Activated naive CD8-positive, alpha-beta T cell treated with anti-CD3 and anti-CD28 coated beads, Interleukin-2, amount 50 U/mL, for 24 hours (primary cell): ENCODE data around the gene RAB22A.
"Not testable (repeated sequence)": the region's sequence is repeated elsewhere in the genome, so short reads cannot be mapped to it uniquely, and the experiment has no call there.

Experiments used
- ATAC-seq: fragments of 150-1000 bp; cut with Tn5 transposase; one replicate; pipeline ENCODE4 v1.10.0; 2021
- DNase-seq: peaks from one replicate; pipeline ENCODE4 v3.0.0; 2021
- H3K27ac Mint-ChIP-seq: one replicate; pipeline ENCODE4 v1.8.0; 2021; ENCODE audit warnings: mild to moderate bottlenecking, mixed read lengths
- H3K27me3 Mint-ChIP-seq: one replicate; pipeline ENCODE4 v1.8.0; 2021; ENCODE audit warnings: mixed read lengths
- H3K36me3 Mint-ChIP-seq: one replicate; pipeline ENCODE4 v1.8.0; 2021; ENCODE audit warnings: low read depth, mixed read lengths
- H3K4me1 Mint-ChIP-seq: one replicate; pipeline ENCODE4 v1.8.0; 2021; ENCODE audit warnings: mixed read lengths
- H3K4me3 Mint-ChIP-seq: one replicate; pipeline ENCODE4 v1.8.0; 2021; ENCODE audit warnings: mild to moderate bottlenecking, moderate library complexity, mixed read lengths
- H3K9me3 Mint-ChIP-seq: one replicate; pipeline ENCODE4 v1.8.0; 2021; ENCODE audit warnings: mixed read lengths

RAB22A gene

GRCh38 chr20:58395604-58396003, 86.1 kb downstream of the RAB22A start:
- Mint-ChIP-seq H3K4me1 (peaks cover 85% of the 10 kb centered on the region), H3K4me3 (no peak overlapping the region), H3K27me3 (no peaks in the 10 kb centered on the region), H3K36me3 (peaks cover 59% of the 10 kb centered on the region), H3K9me3 (no peaks in the 10 kb centered on the region), H3K27ac (no peak overlapping the region)
- DNase-seq (no peak), ATAC-seq (no peak)

DNA sequence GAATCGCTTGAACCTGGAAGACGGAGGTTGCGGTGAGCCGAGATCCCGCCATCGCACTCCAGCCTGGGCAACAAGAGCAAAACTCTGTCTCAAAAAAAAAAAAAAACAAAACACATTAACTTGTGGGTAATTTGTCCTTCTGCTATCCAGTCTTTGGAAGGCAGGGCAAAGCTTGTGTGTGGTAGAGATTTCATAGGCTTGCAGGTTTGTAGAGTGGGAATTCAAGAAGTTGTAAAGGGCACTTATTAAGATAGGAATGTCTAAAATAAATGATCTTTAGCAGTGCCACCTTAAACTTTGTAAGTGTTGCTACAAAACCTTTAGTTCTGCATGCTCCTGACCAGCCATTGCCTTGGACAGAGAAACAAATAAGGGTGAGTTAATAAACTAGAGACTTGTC, 87.9 kb downstream of the RAB22A start:
- Mint-ChIP-seq H3K36me3 (peaks cover 44% of the 10 kb centered on the region), H3K27me3 (no peaks in the 10 kb centered on the region), H3K4me3 (no peak overlapping the region), H3K27ac (no peak overlapping the region), H3K9me3 (no peaks in the 10 kb centered on the region), H3K4me1 (peaks cover 70% of the 10 kb centered on the region)
- DNase-seq (no peak), ATAC-seq (no peak)

DNA sequence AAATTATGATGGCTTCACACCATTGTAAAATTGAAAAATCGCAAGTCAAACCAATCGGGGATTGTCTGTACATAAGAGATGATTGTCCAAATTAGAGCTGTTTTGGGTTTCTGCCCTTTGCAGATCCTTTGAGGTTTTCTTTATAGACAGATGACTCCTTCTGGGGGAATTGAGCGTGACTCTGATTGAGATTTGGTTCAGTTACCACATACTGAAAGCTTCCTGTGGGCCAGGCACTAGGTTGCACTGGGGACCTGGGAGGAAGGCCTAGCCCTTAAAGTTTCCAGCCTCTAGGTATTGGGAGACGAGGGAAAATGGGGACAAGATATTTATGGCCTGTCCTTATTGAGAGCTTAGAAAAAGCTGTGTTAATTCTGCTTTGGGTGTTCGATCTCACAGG, 88.7 kb downstream of the RAB22A start:
- Mint-ChIP-seq H3K4me1 (peaks cover 65% of the 10 kb centered on the region), H3K27ac (peak overlapping the region; percentile 21), H3K4me3 (no peak overlapping the region), H3K36me3 (peaks cover 40% of the 10 kb centered on the region), H3K9me3 (no peaks in the 10 kb centered on the region), H3K27me3 (no peaks in the 10 kb centered on the region)
- peak; percentile 57 for ATAC-seq
- no peak for DNase-seq

DNA sequence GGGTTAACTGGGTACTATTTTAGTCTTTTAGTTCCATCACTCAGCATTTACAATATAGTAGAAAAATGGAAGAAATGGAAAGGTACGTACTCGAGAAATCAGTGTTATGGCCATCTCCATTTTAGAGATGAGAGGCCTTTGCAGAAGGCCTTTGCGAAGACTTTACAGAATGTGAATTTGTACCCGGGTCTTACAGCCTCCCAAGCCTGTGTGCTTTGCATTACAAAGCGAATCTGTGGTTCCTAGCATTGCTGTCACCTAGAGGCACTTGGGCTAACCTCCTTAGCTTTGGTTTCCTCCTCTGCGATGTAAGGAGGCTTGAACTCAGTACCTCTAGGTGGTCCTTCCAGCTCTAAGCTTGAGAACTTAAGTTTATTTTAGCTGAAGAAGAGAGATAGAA, 90.4 kb downstream of the RAB22A start:
- H3K36me3 Mint-ChIP-seq: peaks cover 28% of the 10 kb centered on the region
- H3K27ac Mint-ChIP-seq: no peak overlapping the region
- ATAC-seq (no peak), DNase-seq (no peak)
- H3K4me1 Mint-ChIP-seq: peaks cover 51% of the 10 kb centered on the region
- no peaks in the 10 kb centered on the region for H3K27me3 Mint-ChIP-seq
- H3K9me3 Mint-ChIP-seq: no peaks in the 10 kb centered on the region
- H3K4me3 Mint-ChIP-seq: no peak overlapping the region

GRCh38 chr20:58401162-58401561, 91.6 kb downstream of the RAB22A start:
- H3K4me3 Mint-ChIP-seq: no peak overlapping the region

DNA sequence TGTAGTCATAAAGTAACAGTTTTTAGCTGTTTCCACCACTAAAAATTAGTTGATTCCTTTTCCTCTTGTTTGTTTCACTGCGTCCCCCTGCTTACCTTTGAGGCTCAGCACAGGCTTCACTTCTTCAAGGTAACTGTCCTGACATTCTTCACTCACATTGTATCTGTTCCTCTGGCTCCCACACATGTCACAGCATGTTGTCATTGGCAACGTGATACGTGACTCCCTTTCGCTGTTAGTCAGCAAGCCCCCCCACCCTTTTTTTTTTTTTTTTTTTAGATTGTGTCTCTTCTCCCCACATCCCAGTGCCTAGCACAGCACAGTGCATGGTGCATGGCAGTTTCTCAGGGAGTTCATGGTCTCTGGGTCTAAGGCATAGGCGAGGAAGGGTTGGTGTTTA, 92.8 kb downstream of the RAB22A start:
- DNase-seq (no peak), ATAC-seq (peak; percentile 18)
- Mint-ChIP-seq H3K27me3 (no peaks in the 10 kb centered on the region), H3K4me3 (no peak overlapping the region), H3K9me3 (no peaks in the 10 kb centered on the region), H3K4me1 (peaks cover 29% of the 10 kb centered on the region), H3K27ac (no peak overlapping the region), H3K36me3 (peaks cover 27% of the 10 kb centered on the region)

More at GRCh38 chr20:58401162-58401561, 91.6 kb downstream of the RAB22A start:
- H3K36me3 Mint-ChIP-seq: peaks cover 28% of the 10 kb centered on the region
- no peaks in the 10 kb centered on the region for H3K9me3 Mint-ChIP-seq
- ATAC-seq: no peak
- no peak overlapping the region for H3K27ac Mint-ChIP-seq
- peaks cover 40% of the 10 kb centered on the region for H3K4me1 Mint-ChIP-seq
- DNase-seq: no peak
- no peaks in the 10 kb centered on the region for H3K27me3 Mint-ChIP-seq

GRCh38 chr20:58402827-58403226, 93.3 kb downstream of the RAB22A start:
- Mint-ChIP-seq H3K27ac (no peak overlapping the region), H3K27me3 (no peaks in the 10 kb centered on the region), H3K9me3 (no peaks in the 10 kb centered on the region), H3K4me3 (no peak overlapping the region), H3K36me3 (peaks cover 22% of the 10 kb centered on the region), H3K4me1 (peaks cover 30% of the 10 kb centered on the region)
- no peak for DNase-seq
- no peak for ATAC-seq

- no peak overlapping the region for H3K4me3 Mint-ChIP-seq
- H3K9me3 Mint-ChIP-seq: no peaks in the 10 kb centered on the region
- peaks cover 19% of the 10 kb centered on the region for H3K36me3 Mint-ChIP-seq
- H3K27me3 Mint-ChIP-seq: no peaks in the 10 kb centered on the region
- no peak for ATAC-seq
- peaks cover 30% of the 10 kb centered on the region for H3K4me1 Mint-ChIP-seq
- no peak for DNase-seq
- H3K27ac Mint-ChIP-seq: no peak overlapping the region
Observed at GRCh38 chr20:58403272-58403671, 93.8 kb downstream of the RAB22A start.

DNA sequence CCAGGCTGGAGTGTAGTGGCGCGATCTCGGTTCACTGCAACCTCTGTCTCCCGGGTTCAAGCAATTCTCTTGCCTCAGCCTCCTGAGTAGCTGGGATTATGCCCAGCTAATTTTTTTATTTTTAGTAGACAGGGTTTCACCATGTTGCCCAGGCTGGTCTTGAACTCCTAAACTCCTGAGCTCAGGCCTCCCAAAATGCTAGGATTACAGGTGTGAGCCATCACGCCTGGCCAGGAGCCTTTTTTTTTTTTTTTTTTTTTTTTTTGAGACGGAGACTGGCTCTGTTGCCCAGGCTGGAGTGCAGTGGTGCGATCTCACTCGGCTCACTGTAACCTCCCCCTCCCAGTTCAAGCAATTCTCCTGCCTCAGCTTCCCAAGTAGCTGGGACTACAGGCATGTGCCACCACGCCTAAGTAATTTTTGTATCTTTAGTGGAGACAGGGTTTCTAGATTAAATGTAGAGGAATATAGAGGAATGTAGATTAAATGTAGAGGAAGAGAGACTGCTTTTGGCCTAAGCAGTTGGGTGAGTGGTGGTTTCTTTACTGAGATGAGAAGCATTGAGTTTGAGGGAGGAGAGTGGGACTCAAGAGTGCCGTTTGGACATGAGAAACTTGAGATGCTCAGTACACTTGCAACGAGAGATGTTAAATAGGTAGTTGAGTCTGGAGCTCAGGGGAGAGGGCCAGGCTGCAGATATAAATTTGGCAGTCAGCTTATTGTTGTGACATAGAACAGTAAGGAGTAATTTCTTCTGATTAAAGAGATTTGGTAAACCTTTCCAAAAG, 96.2 kb downstream of the RAB22A start:
- ATAC-seq: no peak
- H3K27ac Mint-ChIP-seq: no peak overlapping the region
- H3K9me3 Mint-ChIP-seq: no peaks in the 10 kb centered on the region
- H3K36me3 Mint-ChIP-seq: peaks cover 6% of the 10 kb centered on the region
- peaks cover 30% of the 10 kb centered on the region for H3K4me1 Mint-ChIP-seq
- H3K27me3 Mint-ChIP-seq: no peaks in the 10 kb centered on the region
- DNase-seq: no peak
- no peak overlapping the region for H3K4me3 Mint-ChIP-seq

- DNase-seq (no peak), ATAC-seq (no peak)
- Mint-ChIP-seq H3K27me3 (no peaks in the 10 kb centered on the region), H3K4me1 (peaks cover 30% of the 10 kb centered on the region), H3K36me3 (peaks cover 5% of the 10 kb centered on the region), H3K4me3 (no peak overlapping the region), H3K27ac (peak overlapping the region; percentile 17), H3K9me3 (no peaks in the 10 kb centered on the region)
Observed at GRCh38 chr20:58406422-58407001, 97.0 kb downstream of the RAB22A start.

- H3K4me3 Mint-ChIP-seq: no peak overlapping the region
- no peaks in the 10 kb centered on the region for H3K9me3 Mint-ChIP-seq
- no peak for DNase-seq
- peaks cover 8% of the 10 kb centered on the region for H3K36me3 Mint-ChIP-seq
- ATAC-seq: no peak
- H3K27ac Mint-ChIP-seq: peak overlapping the region; percentile 4
- peaks cover 33% of the 10 kb centered on the region for H3K4me1 Mint-ChIP-seq
- no peaks in the 10 kb centered on the region for H3K27me3 Mint-ChIP-seq
Observed at GRCh38 chr20:58407201-58407873, 97.8 kb downstream of the RAB22A start.

- H3K4me1 Mint-ChIP-seq: peaks cover 33% of the 10 kb centered on the region
- H3K27me3 Mint-ChIP-seq: no peaks in the 10 kb centered on the region
- DNase-seq: no peak
- peak; percentile 84 for ATAC-seq
- H3K9me3 Mint-ChIP-seq: no peaks in the 10 kb centered on the region
- H3K27ac Mint-ChIP-seq: peak overlapping the region; percentile 10
- no peak overlapping the region for H3K4me3 Mint-ChIP-seq
- peaks cover 10% of the 10 kb centered on the region for H3K36me3 Mint-ChIP-seq
Observed at GRCh38 chr20:58407966-58408557, 98.5 kb downstream of the RAB22A start.

- no peaks in the 10 kb centered on the region for H3K27me3 Mint-ChIP-seq
- no peak for ATAC-seq
- peaks cover 33% of the 10 kb centered on the region for H3K4me1 Mint-ChIP-seq
- no peak overlapping the region for H3K4me3 Mint-ChIP-seq
- H3K9me3 Mint-ChIP-seq: no peaks in the 10 kb centered on the region
- no peak for DNase-seq
- peak overlapping the region; percentile 10 for H3K27ac Mint-ChIP-seq
- H3K36me3 Mint-ChIP-seq: peaks cover 10% of the 10 kb centered on the region
Observed at GRCh38 chr20:58408603-58409246, 99.2 kb downstream of the RAB22A start.

- DNase-seq, ATAC-seq, H3K27me3 Mint-ChIP-seq, H3K4me3 Mint-ChIP-seq, H3K27ac Mint-ChIP-seq, H3K9me3 Mint-ChIP-seq: not testable (repeated sequence)
- Mint-ChIP-seq H3K4me1 (peaks cover 47% of the 10 kb centered on the region), H3K36me3 (peaks cover 22% of the 10 kb centered on the region)
Observed at GRCh38 chr20:58414216-58414615, 104.7 kb downstream of the RAB22A start.
